ENCODE results near the gene SLC35G6.
"Not testable (repeated sequence)": the region's sequence is repeated elsewhere in the genome, so short reads cannot be mapped to it uniquely, and the experiment has no call there.

Gene SLC35G6

DNA sequence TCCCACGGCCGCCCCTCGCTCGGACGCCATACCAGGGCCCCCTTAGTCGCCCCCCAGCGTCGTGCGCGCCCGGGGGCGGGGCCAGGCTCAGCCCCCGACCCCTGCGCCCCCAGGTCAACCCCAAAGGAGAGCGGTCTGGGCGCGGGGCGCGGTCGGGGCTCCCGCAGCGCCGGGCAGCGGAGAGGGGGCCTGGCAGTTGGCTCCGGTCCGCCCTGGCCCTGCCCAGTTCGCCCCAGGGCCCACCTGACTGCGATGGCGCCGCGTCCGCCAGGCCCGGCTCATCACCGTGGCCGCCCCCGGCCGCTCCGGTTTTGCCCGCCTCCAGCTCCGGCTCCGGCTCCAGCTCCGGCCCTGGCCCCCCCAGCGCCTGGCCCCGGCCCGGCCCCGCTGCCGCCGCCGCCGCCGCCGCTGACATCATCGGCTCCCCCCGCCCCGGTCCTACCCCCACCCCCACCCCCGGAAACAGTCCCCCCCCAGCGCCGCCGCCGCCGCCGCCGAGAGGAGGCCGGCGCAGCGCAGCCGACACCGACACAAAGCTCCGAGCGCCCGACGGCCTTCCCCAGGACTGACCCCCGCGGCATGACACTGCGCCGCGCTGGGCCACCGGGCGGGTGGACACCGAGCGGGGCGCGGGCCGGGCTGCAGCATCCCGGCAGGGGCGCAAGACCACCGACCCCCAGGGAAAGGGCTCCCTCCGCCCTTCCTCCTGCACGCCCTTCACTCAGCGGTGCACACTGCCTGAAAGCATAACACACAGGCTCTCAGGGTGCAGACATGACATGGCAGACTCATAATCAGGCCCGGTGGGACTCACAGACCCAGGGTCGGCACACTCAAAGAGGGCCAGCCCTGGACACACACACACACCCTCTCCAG, 1.8 kb upstream of the SLC35G6 start, which contains the start of gene ZBTB4:
ZBTB4 (minus strand) TSS at position 419 of the 876 bp plus-strand sequence. CDS start 12,830 bp downstream, outside the sequence.
- DNase-seq (ENCODE audit: low spot score in 2 of 2), result peak; percentile 44 to 62
- Histone ChIP-seq H3K27me3 (ENCODE audit: low read depth) (no peaks in the 10 kb centered on the region), H3K4me3 (peak within 1 kb of the TSS; percentile 54), H3K4me1 (peaks cover 17% of the 10 kb centered on the region), H3K9me3 (no peaks in the 10 kb centered on the region), H3K36me3 (replicated peaks) (no peaks in the 10 kb centered on the region)
- in situ Hi-C loops (cut with MboI; ENCODE audit: low sequenced_read_pairs), result loop anchor here (10.0 kb wide), 1 partner anchor 235 kb away; the partner anchor contains the start of gene GABARAP

GRCh38 chr17:7480089-7480384, 1.2 kb upstream of the SLC35G6 start:
- in situ Hi-C loops (cut with MboI; ENCODE audit: low sequenced_read_pairs), result loop anchor here (10.0 kb wide), 1 partner anchor 235 kb away; the partner anchor contains the start of gene GABARAP
- Histone ChIP-seq H3K9me3 (no peaks in the 10 kb centered on the region), H3K4me3 (peak overlapping the region; percentile 54), H3K4me1 (peaks cover 17% of the 10 kb centered on the region), H3K27me3 (ENCODE audit: low read depth) (no peaks in the 10 kb centered on the region), H3K36me3 (replicated peaks) (no peaks in the 10 kb centered on the region)
- peak in 1 of 2 experiments; percentile 45 for DNase-seq (ENCODE audit: low spot score in 2 of 2)

- H3K4me1 ChIP-seq, result peaks cover 27% of the 10 kb centered on the region
- H3K27me3 ChIP-seq (ENCODE audit: low read depth); H3K36me3 ChIP-seq (replicated peaks); H3K4me3 ChIP-seq; H3K9me3 ChIP-seq; DNase-seq (ENCODE audit: low spot score in 2 of 2): not testable (repeated sequence)
- in situ Hi-C loops (cut with MboI; ENCODE audit: low sequenced_read_pairs), result loop anchor here (10.0 kb wide), 1 partner anchor 237 kb away; the partner anchor contains the start of gene GABARAP
Measured at GRCh38 chr17:7481842-7482741, 846 bp downstream of the SLC35G6 start.

DNA sequence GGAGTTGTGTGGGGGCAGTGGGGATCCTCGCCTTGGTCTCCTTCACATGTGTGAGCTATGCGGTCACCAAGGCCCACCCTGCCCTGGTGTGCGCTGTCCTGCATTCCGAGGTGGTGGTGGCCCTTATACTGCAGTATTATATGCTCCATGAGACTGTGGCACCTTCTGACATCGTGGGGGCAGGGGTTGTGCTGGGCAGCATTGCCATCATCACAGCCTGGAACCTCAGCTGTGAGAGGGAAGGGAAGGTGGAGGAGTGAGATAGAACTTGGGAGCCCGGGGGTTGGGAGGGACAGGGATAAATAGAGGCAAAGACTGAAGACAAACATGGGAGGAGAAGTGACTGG, 1.5 kb downstream of the SLC35G6 start:
- not testable (repeated sequence) for H3K36me3 ChIP-seq (replicated peaks); H3K4me3 ChIP-seq; H3K9me3 ChIP-seq; H3K27me3 ChIP-seq (ENCODE audit: low read depth); DNase-seq (ENCODE audit: low spot score in 2 of 2)
- in situ Hi-C loops (cut with MboI; ENCODE audit: low sequenced_read_pairs), result loop anchor here (10.0 kb wide), 1 partner anchor 238 kb away; the partner anchor contains the start of gene GABARAP
- peaks cover 30% of the 10 kb centered on the region for H3K4me1 ChIP-seq

GRCh38 chr17:7483255-7484066, 2.2 kb downstream of the SLC35G6 start:
- in situ Hi-C loops (cut with MboI; ENCODE audit: low sequenced_read_pairs), result loop anchor here (10.0 kb wide), 1 partner anchor 239 kb away; the partner anchor contains the start of gene GABARAP
- Histone ChIP-seq H3K4me3 (peak overlapping the region; percentile 60), H3K4me1 (peaks cover 24% of the 10 kb centered on the region), H3K27me3 (ENCODE audit: low read depth) (no peaks in the 10 kb centered on the region), H3K36me3 (replicated peaks) (no peaks in the 10 kb centered on the region), H3K9me3 (no peaks in the 10 kb centered on the region)
- DNase-seq (ENCODE audit: low spot score in 2 of 2), result peak; percentile 92 to 97

DNA sequence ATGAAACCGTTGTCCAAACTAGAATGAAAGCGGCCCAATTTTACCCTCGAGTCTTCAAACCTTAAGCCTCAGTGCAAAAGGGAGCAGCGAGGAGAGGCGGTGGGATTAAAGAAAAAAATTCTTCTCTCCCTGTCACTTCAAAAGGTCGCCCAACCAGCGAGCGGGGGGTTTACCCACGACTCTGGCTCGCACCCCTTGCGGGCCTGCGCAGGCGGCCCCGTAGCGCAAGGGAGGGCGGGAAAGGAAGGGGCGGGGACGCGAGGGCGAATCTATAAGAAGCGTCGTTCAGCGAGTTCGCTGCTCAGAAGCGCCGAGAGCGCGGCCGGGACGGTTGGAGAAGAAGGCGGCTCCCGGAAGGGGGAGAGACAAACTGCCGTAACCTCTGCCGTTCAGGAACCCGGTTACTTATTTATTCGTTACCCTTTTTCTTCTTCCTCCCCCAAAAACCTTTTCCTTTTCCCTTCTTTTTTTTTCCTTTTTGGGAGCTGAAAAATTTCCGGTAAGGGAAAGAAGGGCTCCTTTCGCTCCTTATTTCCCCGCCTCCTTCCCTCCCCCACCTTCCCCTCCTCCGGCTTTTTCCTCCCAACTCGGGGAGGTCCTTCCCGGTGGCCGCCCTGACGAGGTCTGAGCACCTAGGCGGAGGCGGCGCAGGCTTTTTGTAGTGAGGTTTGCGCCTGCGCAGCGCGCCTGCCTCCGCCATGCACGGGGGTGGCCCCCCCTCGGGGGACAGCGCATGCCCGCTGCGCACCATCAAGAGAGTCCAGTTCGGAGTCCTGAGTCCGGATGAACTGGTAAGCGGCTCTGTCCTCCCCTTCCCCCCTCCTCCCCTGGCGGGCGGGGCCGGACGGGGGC, 3.0 kb downstream of the SLC35G6 start, which contains the start of gene POLR2A:
POLR2A (plus strand) TSS at position 300 of the 852 bp plus-strand sequence.
- Histone ChIP-seq H3K27me3 (ENCODE audit: low read depth) (no peaks in the 10 kb centered on the region), H3K9me3 (no peaks in the 10 kb centered on the region), H3K4me3 (peak within 1 kb of the TSS; percentile 60), H3K4me1 (peaks cover 24% of the 10 kb centered on the region), H3K36me3 (replicated peaks) (no peaks in the 10 kb centered on the region)
- in situ Hi-C loops (cut with MboI; ENCODE audit: low sequenced_read_pairs), result loop anchor here (10.0 kb wide), 1 partner anchor 239 kb away; the partner anchor contains the start of gene GABARAP
- peak; percentile 94 to 97 for DNase-seq (ENCODE audit: low spot score in 2 of 2)

DNA sequence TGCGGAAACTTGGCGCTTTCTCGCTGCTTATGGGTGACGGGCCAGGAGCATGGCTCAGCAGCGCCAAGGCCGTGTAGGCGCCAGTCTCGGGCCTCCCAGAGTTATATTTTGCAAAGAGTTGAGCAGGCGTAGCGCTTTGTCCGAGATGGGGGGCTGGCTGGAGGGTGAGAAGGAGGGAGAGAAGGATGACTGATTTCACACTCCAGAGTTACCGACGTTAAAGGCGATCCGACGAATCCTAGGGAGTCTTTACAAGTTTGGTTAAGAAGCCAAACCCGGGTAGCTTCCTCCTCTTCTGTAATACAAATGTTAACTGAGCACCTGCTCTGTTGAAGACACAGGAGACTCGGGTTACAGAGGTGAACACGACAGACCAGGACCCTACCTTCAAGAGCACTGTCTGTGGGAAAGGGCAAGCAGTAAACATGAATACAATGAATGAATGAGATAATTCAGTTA, 3.7 kb downstream of the SLC35G6 start:
- Histone ChIP-seq H3K4me1 (peaks cover 23% of the 10 kb centered on the region), H3K9me3 (no peaks in the 10 kb centered on the region), H3K4me3 (peak overlapping the region; percentile 60), H3K36me3 (replicated peaks) (no peaks in the 10 kb centered on the region; the same call in 1 of the 2 replicates), H3K27me3 (ENCODE audit: low read depth) (no peaks in the 10 kb centered on the region)
- no peak for DNase-seq (ENCODE audit: low spot score in 2 of 2)
- in situ Hi-C loops (cut with MboI; ENCODE audit: low sequenced_read_pairs), result loop anchor here (10.0 kb wide), 1 partner anchor 240 kb away; the partner anchor contains the start of gene GABARAP

GRCh38 chr17:7486181-7486580, 4.9 kb downstream of the SLC35G6 start:
- H3K4me1 ChIP-seq, result peaks cover 15% of the 10 kb centered on the region
- in situ Hi-C loops (cut with MboI; ENCODE audit: low sequenced_read_pairs), result loop anchor here (10.0 kb wide), 1 partner anchor 241 kb away; the partner anchor contains the start of gene GABARAP
- peaks cover under 1% of the 10 kb centered on the region; the same call in 1 of the 2 replicates for H3K36me3 ChIP-seq (replicated peaks)
- H3K9me3 ChIP-seq, result no peaks in the 10 kb centered on the region
- peak overlapping the region; percentile 60 for H3K4me3 ChIP-seq
- no peak for DNase-seq (ENCODE audit: low spot score in 2 of 2)
- no peaks in the 10 kb centered on the region for H3K27me3 ChIP-seq (ENCODE audit: low read depth)

DNA sequence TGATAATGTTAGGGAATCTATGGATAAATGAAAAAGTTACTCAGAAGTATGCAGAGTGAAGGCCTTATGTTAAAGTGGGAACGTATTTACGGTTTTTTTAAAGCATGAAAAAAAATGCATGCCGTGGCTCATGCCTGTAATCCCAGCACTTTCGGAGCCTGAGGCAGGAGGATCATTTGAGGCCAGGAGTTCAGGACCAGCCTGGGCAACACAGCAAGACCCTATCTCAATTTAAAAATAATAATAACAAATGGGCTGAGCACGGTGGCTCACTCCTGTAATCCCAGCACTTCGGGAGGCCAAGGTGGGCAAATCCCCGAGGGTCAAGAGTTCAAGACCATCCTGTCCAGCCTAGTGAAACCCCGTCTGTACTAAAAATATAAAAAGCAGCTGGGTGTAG, 8.9 kb downstream of the SLC35G6 start:
- no peak overlapping the region for H3K4me3 ChIP-seq
- H3K9me3 ChIP-seq, result no peaks in the 10 kb centered on the region
- in situ Hi-C loops (cut with MboI; ENCODE audit: low sequenced_read_pairs), result no loop called here
- H3K36me3 ChIP-seq (replicated peaks), result peaks cover 9% of the 10 kb centered on the region; the same call in 1 of the 2 replicates
- no peaks in the 10 kb centered on the region for H3K27me3 ChIP-seq (ENCODE audit: low read depth)
- DNase-seq (ENCODE audit: low spot score in 2 of 2), result no peak
- H3K4me1 ChIP-seq, result peaks cover 22% of the 10 kb centered on the region

DNA sequence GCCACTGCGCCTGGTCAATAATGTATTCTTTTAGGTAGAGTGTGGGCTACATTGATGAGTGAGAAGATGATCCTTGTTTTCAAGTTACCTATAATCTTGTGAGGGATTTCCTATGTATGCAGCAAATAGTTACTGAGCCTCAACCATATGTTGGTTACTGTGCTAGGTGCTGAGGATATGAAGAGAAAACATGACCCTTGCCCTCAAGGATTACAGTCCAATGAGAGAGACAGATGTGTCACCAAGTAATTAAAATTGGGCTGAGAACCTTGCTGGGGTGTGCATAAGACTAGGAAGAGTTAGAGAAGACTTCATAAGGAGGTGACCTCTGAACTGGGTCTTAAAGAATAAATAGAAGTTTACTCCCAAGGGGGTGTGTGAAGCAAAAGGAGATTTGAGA, 10.3 kb downstream of the SLC35G6 start:
- H3K4me3 ChIP-seq, result no peak overlapping the region
- no peaks in the 10 kb centered on the region for H3K27me3 ChIP-seq (ENCODE audit: low read depth)
- DNase-seq (ENCODE audit: low spot score in 2 of 2), result no peak
- in situ Hi-C loops (cut with MboI; ENCODE audit: low sequenced_read_pairs), result no loop called here
- no peaks in the 10 kb centered on the region for H3K9me3 ChIP-seq
- H3K36me3 ChIP-seq (replicated peaks), result peaks cover 21% of the 10 kb centered on the region
- peaks cover 14% of the 10 kb centered on the region for H3K4me1 ChIP-seq

- Histone ChIP-seq H3K36me3 (replicated peaks) (peaks cover 44% of the 10 kb centered on the region), H3K9me3 (no peaks in the 10 kb centered on the region), H3K27me3 (ENCODE audit: low read depth) (no peaks in the 10 kb centered on the region), H3K4me3 (no peak overlapping the region), H3K4me1 (peaks cover 6% of the 10 kb centered on the region)
- in situ Hi-C loops (cut with MboI; ENCODE audit: low sequenced_read_pairs), result no loop called here
- no peak for DNase-seq (ENCODE audit: low spot score in 2 of 2)
Measured at GRCh38 chr17:7493941-7494340, 12.7 kb downstream of the SLC35G6 start.

DNA sequence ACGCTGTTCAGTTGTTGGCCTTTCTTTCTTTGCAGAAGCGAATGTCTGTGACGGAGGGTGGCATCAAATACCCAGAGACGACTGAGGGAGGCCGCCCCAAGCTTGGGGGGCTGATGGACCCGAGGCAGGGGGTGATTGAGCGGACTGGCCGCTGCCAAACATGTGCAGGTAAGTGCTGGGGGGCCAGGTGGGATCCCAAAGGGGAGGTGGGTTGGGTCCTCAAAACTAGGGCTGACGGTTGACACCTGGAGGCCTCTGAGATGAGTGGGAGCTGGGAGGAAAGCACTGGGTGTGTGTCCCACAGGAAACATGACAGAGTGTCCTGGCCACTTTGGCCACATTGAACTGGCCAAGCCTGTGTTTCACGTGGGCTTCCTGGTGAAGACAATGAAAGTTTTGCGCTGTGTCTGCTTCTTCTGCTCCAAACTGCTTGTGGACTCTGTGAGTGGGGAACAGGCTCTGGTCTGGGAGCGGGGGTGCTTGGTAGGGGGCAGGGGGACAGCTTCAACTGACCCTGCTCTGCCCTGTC, 14.7 kb downstream of the SLC35G6 start:
- no peaks in the 10 kb centered on the region for H3K27me3 ChIP-seq (ENCODE audit: low read depth)
- in situ Hi-C loops (cut with MboI; ENCODE audit: low sequenced_read_pairs), result no loop called here
- no peak for DNase-seq (ENCODE audit: low spot score in 2 of 2)
- H3K4me1 ChIP-seq, result peaks cover 6% of the 10 kb centered on the region
- peaks cover 63% of the 10 kb centered on the region for H3K36me3 ChIP-seq (replicated peaks)
- no peak overlapping the region for H3K4me3 ChIP-seq
- no peaks in the 10 kb centered on the region for H3K9me3 ChIP-seq

Measured in HAP-1 (cell line).